GM23338 (cell line): ENCODE results near the gene RGS7. TPM values are rescaled to one million over a fixed set of nuclear protein-coding genes. Genes with fewer than 3 reads are reported as not detected.

Experiments used
- ATAC-seq: fragments of 200-7000 bp; cut with Tn5 transposase; 3 replicates; pipeline ENCODE4 v1.9.1; 2020
- DNase-seq: peaks from one replicate; pipeline ENCODE4 v3.0.0-alpha.2; 2015; ENCODE audit warnings: low spot score
- H2AFZ ChIP-seq: fragments of 200-600 bp; sonication (generic); 2 replicates; pipeline ENCODE4 v1.8.0; 2016; ENCODE audit warnings: antibody characterized with exemption, mild to moderate bottlenecking, moderate library complexity
- H3F3A ChIP-seq: fragments of 200-600 bp; sonication (generic); replicated peaks from 2 replicates; pipeline ENCODE4 v1.8.0; 2017; ENCODE audit warnings: antibody characterized with exemption, mixed run types, low read depth
- H3K27ac ChIP-seq: fragments of 200-600 bp; sonication (generic); 2 replicates; pipeline ENCODE4 v1.6.1; 2016; ENCODE audit warnings: low read depth
- H3K27me3 ChIP-seq: fragments of 200-600 bp; sonication (generic); 2 replicates; pipeline ENCODE4 v1.8.0; 2016; ENCODE audit warnings: mild to moderate bottlenecking, mixed run types, moderate library complexity; ENCODE audit not compliant: insufficient read depth
- H3K36me3 ChIP-seq: fragments of 200-600 bp; sonication (generic); 2 replicates; pipeline ENCODE4 v1.8.0; 2016; ENCODE audit warnings: mild to moderate bottlenecking; ENCODE audit not compliant: insufficient read depth
- H3K4me1 ChIP-seq: fragments of 200-600 bp; sonication (generic); 2 replicates; pipeline ENCODE4 v1.8.0; 2016; ENCODE audit warnings: mild to moderate bottlenecking, moderate library complexity; ENCODE audit not compliant: insufficient read depth
- H3K4me2 ChIP-seq: fragments of 200-600 bp; sonication (generic); 2 replicates; pipeline ENCODE4 v1.7.1; 2017; ENCODE audit warnings: mixed run types
- H3K4me3 ChIP-seq: fragments of 200-600 bp; sonication (generic); 2 replicates; pipeline ENCODE4 v1.6.1; 2016; ENCODE audit warnings: mixed run types
- H3K79me2 ChIP-seq: fragments of 200-600 bp; sonication (generic); replicated peaks from 2 replicates; pipeline ENCODE4 v1.8.0; 2017; ENCODE audit warnings: mild to moderate bottlenecking; ENCODE audit not compliant: insufficient read depth
- H3K9me2 ChIP-seq: fragments of 200-600 bp; sonication (generic); 2 replicates; pipeline ENCODE4 v1.8.0; 2017; ENCODE audit not compliant: insufficient read depth
- H4K20me1 ChIP-seq: fragments of 200-600 bp; sonication (generic); replicated peaks from 2 replicates; pipeline ENCODE4 v1.8.0; 2017; ENCODE audit warnings: mild to moderate bottlenecking; ENCODE audit not compliant: insufficient read depth
- H3K27ac Mint-ChIP-seq: 2 replicates; pipeline ENCODE4 v1.8.0; 2020; ENCODE audit warnings: inconsistent platforms, mild to moderate bottlenecking, moderate library complexity, mixed read lengths
- H3K27me3 Mint-ChIP-seq: 3 replicates; pipeline ENCODE4 v1.8.0; 2022; ENCODE audit warnings: low read depth, mild to moderate bottlenecking, moderate library complexity, mixed read lengths, inconsistent platforms; ENCODE audit not compliant: insufficient read depth, poor library complexity
- H3K36me3 Mint-ChIP-seq: 3 replicates; pipeline ENCODE4 v1.8.0; 2021; ENCODE audit warnings: low read depth, mild to moderate bottlenecking, inconsistent platforms, moderate library complexity, mixed read lengths
- H3K4me1 Mint-ChIP-seq: 3 replicates; pipeline ENCODE4 v1.8.0; 2020; ENCODE audit warnings: mild to moderate bottlenecking, inconsistent platforms, mixed read lengths
- H3K4me3 Mint-ChIP-seq: 3 replicates; pipeline ENCODE4 v1.8.0; 2021; ENCODE audit warnings: moderate library complexity, mild to moderate bottlenecking, inconsistent platforms, mixed read lengths
- H3K9me3 Mint-ChIP-seq: 3 replicates; pipeline ENCODE4 v1.8.0; 2020; ENCODE audit warnings: moderate library complexity, mild to moderate bottlenecking, inconsistent platforms, mixed read lengths
- CREB1 ChIP-seq: fragments of 250-450 bp; sonication (Bioruptor Pico); IDR thresholded peaks from 2 replicates; pipeline ENCODE4 v1.5.0; 2020; ENCODE audit warnings: low read depth, mild to moderate bottlenecking, moderate library complexity
- CTCF ChIP-seq, 2 experiments: fragments of 200-600 bp in 1 of 2; sonication (generic) in 1 of 2; conservative IDR thresholded peaks; 2 replicates each; pipeline versions ENCODE4 v1.5.1 to v1.6.1; 2016 to 2017; ENCODE audit warnings: antibody characterized with exemption in 2 of 2, low read depth in 2 of 2, mild to moderate bottlenecking in 2 of 2, moderate library complexity in 1 of 2
- ETS1 ChIP-seq: IDR thresholded peaks from 2 replicates; pipeline ENCODE4 v1.6.1; 2016; ENCODE audit warnings: antibody characterized with exemption
- EZH2 ChIP-seq: fragments of 200-600 bp; sonication (generic); IDR thresholded peaks from one replicate; pipeline ENCODE4 v1.8.0; 2017; ENCODE audit warnings: antibody characterized with exemption, mild to moderate bottlenecking, low read depth; ENCODE audit not compliant: unreplicated experiment
- EZH2phosphoT487 ChIP-seq: fragments of 200-600 bp; sonication (generic); IDR thresholded peaks from one replicate; pipeline ENCODE4 v1.8.1; 2018; ENCODE audit warnings: antibody characterized with exemption; ENCODE audit not compliant: unreplicated experiment
- JUNB ChIP-seq: IDR thresholded peaks from one replicate; pipeline ENCODE4 v1.6.1; 2016; ENCODE audit warnings: antibody characterized with exemption; ENCODE audit not compliant: unreplicated experiment
- NANOG ChIP-seq: IDR thresholded peaks from 2 replicates; pipeline ENCODE4 v1.6.1; 2016; ENCODE audit warnings: antibody characterized with exemption, borderline replicate concordance
- POLR2AphosphoS5 ChIP-seq: IDR thresholded peaks from 2 replicates; pipeline ENCODE4 v1.6.1; 2016; ENCODE audit warnings: antibody characterized with exemption, low read depth
- REST ChIP-seq: IDR thresholded peaks from one replicate; pipeline ENCODE4 v1.6.1; 2018; ENCODE audit warnings: antibody characterized with exemption; ENCODE audit not compliant: unreplicated experiment
- STAT1 ChIP-seq: IDR thresholded peaks from one replicate; pipeline ENCODE4 v1.6.1; 2016; ENCODE audit warnings: antibody characterized with exemption; ENCODE audit not compliant: unreplicated experiment
- ZNF114 ChIP-seq: fragments of 250-450 bp; sonication (Bioruptor Pico); IDR thresholded peaks from 2 replicates; pipeline ENCODE4 v1.5.0; 2020; ENCODE audit warnings: mild to moderate bottlenecking, moderate library complexity
- ZNF331 ChIP-seq: fragments of 250-450 bp; sonication (Bioruptor Pico); IDR thresholded peaks from 2 replicates; pipeline ENCODE4 v1.5.0; 2020; ENCODE audit warnings: low read depth, mild to moderate bottlenecking, moderate library complexity
- ZNF462 ChIP-seq: fragments of 250-450 bp; sonication (Bioruptor Pico); IDR thresholded peaks from 2 replicates; pipeline ENCODE4 v1.5.0; 2020; ENCODE audit warnings: mild to moderate bottlenecking, moderate library complexity
- polyA plus RNA-seq: library from polyadenylated mRNA; unstranded; fragments of >200 nt; fragmentation: Nextera tagmentation; extraction: Ambion mirVana; gene quantifications from 2 replicates; pipeline ENCODE4 v1.2.1, GENCODE V29; 2016
- total RNA-seq: library from RNA; depleted of rRNA; stranded (reverse); fragments of >200 nt; shearing (Covaris generic); gene quantifications from 2 replicates; pipeline ENCODE4 v1.2.3, GENCODE V29; 2014

Gene RGS7
- total and polyA plus RNA-seq, 2 experiments from 2014 or later: 2.0 to 2.2 TPM

- no peaks in the 10 kb centered on the region for H3K4me1 ChIP-seq
- Mint-ChIP-seq H3K27ac (no peak overlapping the region), H3K4me1 (no peaks in the 10 kb centered on the region), H3K4me3 (no peak overlapping the region), H3K27me3 (peaks cover 2% of the 10 kb centered on the region), H3K36me3 (no peaks in the 10 kb centered on the region), H3K9me3 (no peaks in the 10 kb centered on the region)
- H4K20me1 ChIP-seq: no peaks in the 10 kb centered on the region
- no peak overlapping the region for H2AFZ ChIP-seq
- H3F3A ChIP-seq: no peaks in the 10 kb centered on the region
- no peaks in the 10 kb centered on the region for H3K27me3 ChIP-seq
- H3K4me3 ChIP-seq: no peak overlapping the region
- TF ChIP-seq EZH2 (no peak), EZH2phosphoT487 (no peak), ZNF331 (CRISPR knock-in tag) (no peak), POLR2AphosphoS5 (no peak), JUNB (no peak), CTCF (conservative IDR thresholded peaks at IDR 0.05; ENCODE audit: low read depth in 2 of 2) (no peak), CREB1 (CRISPR knock-in tag) (no peak), ZNF462 (CRISPR knock-in tag) (no peak), NANOG (no peak), ETS1 (no peak), ZNF114 (CRISPR knock-in tag) (no peak), STAT1 (no peak), REST (no peak)
- no peak for ATAC-seq
- no peak overlapping the region for H3K4me2 ChIP-seq
- H3K27ac ChIP-seq: no peak overlapping the region
- H3K36me3 ChIP-seq: no peaks in the 10 kb centered on the region
- no peak for DNase-seq
- no peaks in the 10 kb centered on the region; the same call in 1 of the 2 replicates for H3K9me2 ChIP-seq
- no peaks in the 10 kb centered on the region for H3K79me2 ChIP-seq
Observed at GRCh38 chr1:240866724-240867123, 490.3 kb downstream of the RGS7 start.
